NT2/D1 (cell line): ENCODE data around the gene TEKT1.

Experiments
- YY1 ChIP-seq: IDR thresholded peaks from 2 replicates; pipeline ENCODE4 v1.6.1; 2011; ENCODE audit not compliant: insufficient read length, insufficient read depth
- ZNF274 ChIP-seq: IDR thresholded peaks from 2 replicates; pipeline ENCODE4 v1.6.1; 2011; ENCODE audit warnings: mild to moderate bottlenecking, low read depth, low read length

DNA sequence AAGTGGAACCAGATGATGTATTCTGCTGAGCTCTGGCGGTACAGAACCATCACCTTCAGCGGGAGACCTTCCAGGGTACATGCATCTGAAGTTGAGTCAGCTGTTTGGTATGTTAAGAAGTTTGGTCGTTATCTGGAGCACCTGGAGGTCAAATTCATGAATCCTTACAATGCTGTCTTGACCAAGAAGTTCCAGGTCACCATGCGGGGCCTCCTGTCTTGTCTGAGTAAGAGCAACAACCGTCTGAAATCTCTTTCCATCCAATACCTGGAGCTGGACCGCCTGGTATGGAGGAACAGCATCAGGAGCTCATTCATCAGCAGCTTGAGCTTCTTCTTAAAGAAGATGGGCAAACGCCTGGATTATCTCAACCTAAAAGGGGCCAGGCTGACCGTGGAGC is 51.5 kb downstream of the TEKT1 start:
- TF ChIP-seq YY1 (no peak), ZNF274 (no peak)
